ENCODE results near the gene DIPK2A. TPM values are rescaled to one million over a fixed set of nuclear protein-coding genes. Genes with fewer than 3 reads are reported as not detected.

Gene DIPK2A
- total and polyA plus RNA-seq, 2 experiments from 2014 or later = 19.0 to 38.5 TPM

DNA sequence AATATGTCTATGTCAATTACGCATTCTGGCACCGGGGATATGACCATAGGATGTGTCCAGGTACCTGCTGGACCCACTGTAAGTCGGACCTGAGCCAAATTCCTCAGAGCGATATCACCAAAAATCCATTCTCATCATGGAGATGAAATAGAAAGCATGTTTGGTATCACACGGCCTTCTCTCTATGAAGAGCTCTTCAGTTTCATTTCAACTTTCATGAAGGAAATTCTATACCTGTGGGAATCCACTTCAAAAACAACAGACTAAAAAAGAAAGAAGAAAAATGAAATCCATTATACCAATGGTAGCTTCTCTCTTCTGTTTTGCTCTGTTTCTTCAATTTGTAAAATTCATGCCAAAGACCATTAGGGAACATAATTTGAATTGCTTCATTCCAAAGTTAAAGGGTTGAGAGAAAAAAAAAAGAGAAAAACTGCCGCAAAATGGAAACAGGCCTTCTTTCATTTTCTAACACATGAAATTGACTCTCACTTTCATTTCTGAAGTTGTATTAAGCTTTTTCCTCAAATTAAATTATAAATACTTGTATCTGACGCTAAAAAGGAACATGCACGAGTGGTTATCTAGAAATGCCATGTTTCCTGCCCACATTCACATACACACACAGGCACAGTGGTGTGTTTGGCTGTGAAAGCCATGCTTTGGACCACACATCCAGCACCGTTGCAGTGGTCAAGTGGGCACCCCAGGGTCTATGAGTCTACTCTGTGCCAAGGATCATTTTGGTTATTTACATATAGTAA, 46.9 kb upstream of the DIPK2A start:
- ATAC-seq = no peak
- Histone ChIP-seq H3F3A (replicated peaks; ENCODE audit: low read depth) (no peaks in the 10 kb centered on the region), H3K4me1 (ENCODE audit: insufficient read depth) (no peaks in the 10 kb centered on the region), H2AFZ (no peak overlapping the region), H3K4me2 (no peak overlapping the region), H3K27me3 (ENCODE audit: insufficient read depth) (no peaks in the 10 kb centered on the region), H3K4me3 (no peak overlapping the region), H3K79me2 (replicated peaks; ENCODE audit: insufficient read depth) (no peaks in the 10 kb centered on the region), H3K27ac (ENCODE audit: low read depth) (no peak overlapping the region), H3K9me2 (ENCODE audit: insufficient read depth) (peaks cover 7% of the 10 kb centered on the region; the same call in 1 of the 2 replicates), H4K20me1 (replicated peaks; ENCODE audit: insufficient read depth) (no peaks in the 10 kb centered on the region), H3K36me3 (ENCODE audit: insufficient read depth) (no peaks in the 10 kb centered on the region)
- Mint-ChIP-seq H3K4me3 (no peak overlapping the region), H3K36me3 (ENCODE audit: low read depth) (no peaks in the 10 kb centered on the region), H3K9me3 (no peaks in the 10 kb centered on the region; the same call in 2 of the 3 replicates), H3K4me1 (no peaks in the 10 kb centered on the region), H3K27ac (no peak overlapping the region), H3K27me3 (ENCODE audit: insufficient read depth, low read depth, poor library complexity) (no peaks in the 10 kb centered on the region)
- DNase-seq (ENCODE audit: low spot score) = no peak
- no peak for TF ChIP-seq ZNF114 (CRISPR knock-in tag; IDR thresholded peaks at IDR 0.05)
- TF ChIP-seq, protein P1, sequence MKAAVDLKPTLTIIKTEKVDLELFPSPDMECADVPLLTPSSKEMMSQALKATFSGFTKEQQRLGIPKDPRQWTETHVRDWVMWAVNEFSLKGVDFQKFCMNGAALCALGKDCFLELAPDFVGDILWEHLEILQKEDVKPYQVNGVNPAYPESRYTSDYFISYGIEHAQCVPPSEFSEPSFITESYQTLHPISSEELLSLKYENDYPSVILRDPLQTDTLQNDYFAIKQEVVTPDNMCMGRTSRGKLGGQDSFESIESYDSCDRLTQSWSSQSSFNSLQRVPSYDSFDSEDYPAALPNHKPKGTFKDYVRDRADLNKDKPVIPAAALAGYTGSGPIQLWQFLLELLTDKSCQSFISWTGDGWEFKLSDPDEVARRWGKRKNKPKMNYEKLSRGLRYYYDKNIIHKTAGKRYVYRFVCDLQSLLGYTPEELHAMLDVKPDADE (IDR thresholded peaks at IDR 0.05) = no peak
- no peak for TF ChIP-seq STAT1 (IDR thresholded peaks at IDR 0.05; ENCODE audit: unreplicated experiment)

DNA sequence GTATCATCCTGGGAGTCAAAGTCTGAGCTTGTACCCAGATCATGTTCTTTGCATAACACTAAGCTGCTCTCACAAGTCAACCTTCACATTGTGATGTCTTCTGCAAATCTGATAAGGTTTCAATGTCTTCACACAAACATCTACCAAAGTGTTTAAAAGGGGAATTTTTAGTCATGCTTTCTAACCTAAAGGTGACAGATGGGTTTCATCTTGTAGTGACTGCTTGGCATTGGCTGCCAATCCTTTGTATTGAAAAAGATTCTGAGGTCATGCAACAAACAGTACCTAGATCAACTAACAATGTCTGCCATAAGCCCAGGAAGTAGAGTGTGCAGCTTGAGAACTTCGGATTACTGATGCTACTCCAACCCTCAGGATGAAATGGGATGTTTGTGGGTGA, 43.6 kb upstream of the DIPK2A start:
- Histone ChIP-seq H3K79me2 (replicated peaks; ENCODE audit: insufficient read depth) (no peaks in the 10 kb centered on the region), H3K9me2 (ENCODE audit: insufficient read depth) (0 out of 2 replicates have a peak, but pooled peaks cover 7% of the 10 kb centered on the region), H3K4me2 (no peak overlapping the region), H2AFZ (no peak overlapping the region), H3K4me1 (ENCODE audit: insufficient read depth) (no peaks in the 10 kb centered on the region), H3K27me3 (ENCODE audit: insufficient read depth) (no peaks in the 10 kb centered on the region), H3K36me3 (ENCODE audit: insufficient read depth) (no peaks in the 10 kb centered on the region), H4K20me1 (replicated peaks; ENCODE audit: insufficient read depth) (no peaks in the 10 kb centered on the region), H3K4me3 (no peak overlapping the region), H3F3A (replicated peaks; ENCODE audit: low read depth) (no peaks in the 10 kb centered on the region), H3K27ac (ENCODE audit: low read depth) (no peak overlapping the region)
- DNase-seq (ENCODE audit: low spot score) = no peak
- H3K4me3 Mint-ChIP-seq = no peak overlapping the region
- H3K9me3 Mint-ChIP-seq = no peaks in the 10 kb centered on the region; the same call in 2 of the 3 replicates
- H3K27ac Mint-ChIP-seq = no peak overlapping the region
- TF ChIP-seq JUNB (IDR thresholded peaks at IDR 0.05; ENCODE audit: unreplicated experiment) (no peak), STAT1 (IDR thresholded peaks at IDR 0.05; ENCODE audit: unreplicated experiment) (no peak), ZNF114 (CRISPR knock-in tag; IDR thresholded peaks at IDR 0.05) (no peak)
- TF ChIP-seq, protein P2, sequence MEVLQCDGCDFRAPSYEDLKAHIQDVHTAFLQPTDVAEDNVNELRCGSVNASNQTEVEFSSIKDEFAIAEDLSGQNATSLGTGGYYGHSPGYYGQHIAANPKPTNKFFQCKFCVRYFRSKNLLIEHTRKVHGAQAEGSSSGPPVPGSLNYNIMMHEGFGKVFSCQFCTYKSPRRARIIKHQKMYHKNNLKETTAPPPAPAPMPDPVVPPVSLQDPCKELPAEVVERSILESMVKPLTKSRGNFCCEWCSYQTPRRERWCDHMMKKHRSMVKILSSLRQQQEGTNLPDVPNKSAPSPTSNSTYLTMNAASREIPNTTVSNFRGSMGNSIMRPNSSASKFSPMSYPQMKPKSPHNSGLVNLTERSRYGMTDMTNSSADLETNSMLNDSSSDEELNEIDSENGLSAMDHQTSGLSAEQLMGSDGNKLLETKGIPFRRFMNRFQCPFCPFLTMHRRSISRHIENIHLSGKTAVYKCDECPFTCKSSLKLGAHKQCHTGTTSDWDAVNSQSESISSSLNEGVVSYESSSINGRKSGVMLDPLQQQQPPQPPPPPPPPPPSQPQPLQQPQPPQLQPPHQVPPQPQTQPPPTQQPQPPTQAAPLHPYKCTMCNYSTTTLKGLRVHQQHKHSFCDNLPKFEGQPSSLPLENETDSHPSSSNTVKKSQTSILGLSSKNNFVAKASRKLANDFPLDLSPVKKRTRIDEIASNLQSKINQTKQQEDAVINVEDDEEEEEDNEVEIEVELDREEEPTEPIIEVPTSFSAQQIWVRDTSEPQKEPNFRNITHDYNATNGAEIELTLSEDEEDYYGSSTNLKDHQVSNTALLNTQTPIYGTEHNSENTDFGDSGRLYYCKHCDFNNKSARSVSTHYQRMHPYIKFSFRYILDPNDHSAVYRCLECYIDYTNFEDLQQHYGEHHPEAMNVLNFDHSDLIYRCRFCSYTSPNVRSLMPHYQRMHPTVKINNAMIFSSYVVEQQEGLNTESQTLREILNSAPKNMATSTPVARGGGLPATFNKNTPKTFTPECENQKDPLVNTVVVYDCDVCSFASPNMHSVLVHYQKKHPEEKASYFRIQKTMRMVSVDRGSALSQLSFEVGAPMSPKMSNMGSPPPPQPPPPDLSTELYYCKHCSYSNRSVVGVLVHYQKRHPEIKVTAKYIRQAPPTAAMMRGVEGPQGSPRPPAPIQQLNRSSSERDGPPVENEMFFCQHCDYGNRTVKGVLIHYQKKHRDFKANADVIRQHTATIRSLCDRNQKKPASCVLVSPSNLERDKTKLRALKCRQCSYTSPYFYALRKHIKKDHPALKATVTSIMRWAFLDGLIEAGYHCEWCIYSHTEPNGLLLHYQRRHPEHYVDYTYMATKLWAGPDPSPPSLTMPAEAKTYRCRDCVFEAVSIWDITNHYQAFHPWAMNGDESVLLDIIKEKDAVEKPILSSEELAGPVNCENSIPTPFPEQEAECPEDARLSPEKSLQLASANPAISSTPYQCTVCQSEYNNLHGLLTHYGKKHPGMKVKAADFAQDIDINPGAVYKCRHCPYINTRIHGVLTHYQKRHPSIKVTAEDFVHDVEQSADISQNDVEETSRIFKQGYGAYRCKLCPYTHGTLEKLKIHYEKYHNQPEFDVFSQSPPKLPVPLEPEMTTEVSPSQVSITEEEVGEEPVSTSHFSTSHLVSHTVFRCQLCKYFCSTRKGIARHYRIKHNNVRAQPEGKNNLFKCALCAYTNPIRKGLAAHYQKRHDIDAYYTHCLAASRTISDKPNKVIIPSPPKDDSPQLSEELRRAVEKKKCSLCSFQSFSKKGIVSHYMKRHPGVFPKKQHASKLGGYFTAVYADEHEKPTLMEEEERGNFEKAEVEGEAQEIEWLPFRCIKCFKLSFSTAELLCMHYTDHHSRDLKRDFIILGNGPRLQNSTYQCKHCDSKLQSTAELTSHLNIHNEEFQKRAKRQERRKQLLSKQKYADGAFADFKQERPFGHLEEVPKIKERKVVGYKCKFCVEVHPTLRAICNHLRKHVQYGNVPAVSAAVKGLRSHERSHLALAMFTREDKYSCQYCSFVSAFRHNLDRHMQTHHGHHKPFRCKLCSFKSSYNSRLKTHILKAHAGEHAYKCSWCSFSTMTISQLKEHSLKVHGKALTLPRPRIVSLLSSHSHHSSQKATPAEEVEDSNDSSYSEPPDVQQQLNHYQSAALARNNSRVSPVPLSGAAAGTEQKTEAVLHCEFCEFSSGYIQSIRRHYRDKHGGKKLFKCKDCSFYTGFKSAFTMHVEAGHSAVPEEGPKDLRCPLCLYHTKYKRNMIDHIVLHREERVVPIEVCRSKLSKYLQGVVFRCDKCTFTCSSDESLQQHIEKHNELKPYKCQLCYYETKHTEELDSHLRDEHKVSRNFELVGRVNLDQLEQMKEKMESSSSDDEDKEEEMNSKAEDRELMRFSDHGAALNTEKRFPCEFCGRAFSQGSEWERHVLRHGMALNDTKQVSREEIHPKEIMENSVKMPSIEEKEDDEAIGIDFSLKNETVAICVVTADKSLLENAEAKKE (CRISPR knock-in tag; IDR thresholded peaks at IDR 0.05) = no peak
- no peaks in the 10 kb centered on the region for H3K27me3 Mint-ChIP-seq (ENCODE audit: insufficient read depth, low read depth, poor library complexity)
- no peak for ATAC-seq
- no peaks in the 10 kb centered on the region for H3K4me1 Mint-ChIP-seq
- no peaks in the 10 kb centered on the region for H3K36me3 Mint-ChIP-seq (ENCODE audit: low read depth)
